ENCODE results near the gene RBPJL.

- TF ChIP-seq CTCF (IDR thresholded peaks at IDR 0.05) (no peak), POLR2A (IDR thresholded peaks at IDR 0.05) (no peak)
These were observed 18.3 kb upstream of the RBPJL start for GRCh38 chr20:45288376-45288775.

Data from testis (tissue), 2 donors.